HG03045 (cell line): ENCODE results near the gene CES3.

Experiments
- ATAC-seq: cut with Tn5 transposase; IDR thresholded peaks from one replicate; pipeline ENCODE4 v1.9.1; 2021; ENCODE audit warnings: mild to moderate bottlenecking, moderate library complexity; ENCODE audit not compliant: unreplicated experiment

CES3 gene

GRCh38 chr16:67000384-67001351 is 39.6 kb downstream of the CES3 start:
- ATAC-seq: no peak

GRCh38 chr16:67001726-67002125 is 40.7 kb downstream of the CES3 start:
- ATAC-seq: no peak

GRCh38 chr16:67006930-67007658 is 46.0 kb downstream of the CES3 start:
- no peak for ATAC-seq

GRCh38 chr16:67009158-67009557 is 48.1 kb downstream of the CES3 start:
- ATAC-seq: no peak

GRCh38 chr16:67011274-67011673 is 50.2 kb downstream of the CES3 start:
- ATAC-seq: no peak

GRCh38 chr16:67013233-67013822 is 52.3 kb downstream of the CES3 start:
- no peak for ATAC-seq

- no peak for ATAC-seq
Measured at GRCh38 chr16:67013823-67014633, 53.0 kb downstream of the CES3 start.

- ATAC-seq: no peak
Measured at GRCh38 chr16:67014634-67015312, 53.7 kb downstream of the CES3 start.

- ATAC-seq: no peak
Measured at GRCh38 chr16:67015313-67015731, 54.3 kb downstream of the CES3 start.

- no peak for ATAC-seq
Measured at GRCh38 chr16:67016143-67016542, 55.1 kb downstream of the CES3 start.

- no peak for ATAC-seq
Measured at GRCh38 chr16:67016681-67017420, 55.8 kb downstream of the CES3 start.

GRCh38 chr16:67017421-67017750 is 56.3 kb downstream of the CES3 start:
- no peak for ATAC-seq

GRCh38 chr16:67017810-67018488 is 56.9 kb downstream of the CES3 start:
- peak; percentile 79 for ATAC-seq

- no peak for ATAC-seq
Measured at GRCh38 chr16:67019171-67019570, 58.1 kb downstream of the CES3 start.

GRCh38 chr16:67021321-67021720 is 60.3 kb downstream of the CES3 start:
- no peak for ATAC-seq

GRCh38 chr16:67022531-67023214 is 61.6 kb downstream of the CES3 start:
- no peak for ATAC-seq

- no peak for ATAC-seq
Measured at GRCh38 chr16:67023689-67024088, 62.6 kb downstream of the CES3 start.
